H1 (cell line): ENCODE results near the gene CYTH1. TPM values are rescaled to one million over a fixed set of nuclear protein-coding genes. Genes with fewer than 3 reads are reported as not detected.

Source experiments
- CTBP2 ChIP-seq: IDR thresholded peaks from 2 replicates; pipeline ENCODE4 v1.7.0; 2011; ENCODE audit warnings: borderline replicate concordance, mild to moderate bottlenecking, moderate library complexity, mixed read lengths, low read length; ENCODE audit not compliant: insufficient read depth, insufficient read length
- EP300 ChIP-seq, 2 experiments: IDR thresholded peaks; 1 replicate in 1 of 2; 2 replicates in 1 of 2; pipeline ENCODE4 v1.6.1; 2011 to 2012; ENCODE audit warnings: low read depth in 2 of 2, low read length in 2 of 2, mild to moderate bottlenecking in 2 of 2, borderline replicate concordance in 1 of 2, inconsistent platforms in 1 of 2, moderate library complexity in 1 of 2
- GABPA ChIP-seq: IDR thresholded peaks from 2 replicates; pipeline ENCODE4 v1.6.1; 2011; ENCODE audit warnings: mild to moderate bottlenecking, low read length, moderate library complexity, borderline replicate concordance; ENCODE audit not compliant: insufficient read depth
- GTF2F1 ChIP-seq: IDR thresholded peaks from 2 replicates; pipeline ENCODE4 v1.6.1; 2012; ENCODE audit warnings: low read depth, low read length, improper control_type of control experiment, borderline replicate concordance
- RNF2 ChIP-seq: fragments of 200-900, 300-1000 bp; sonication (generic); IDR thresholded peaks from 2 replicates; pipeline ENCODE4 v1.7.1; 2016; ENCODE audit warnings: borderline replicate concordance, low read depth, mild to moderate bottlenecking, antibody characterized with exemption, low read length; ENCODE audit not compliant: poor library complexity, severe bottlenecking; ENCODE audit errors: missing control alignments
- SIRT6 ChIP-seq: IDR thresholded peaks from one replicate; pipeline ENCODE4 v1.7.1; 2012; ENCODE audit warnings: low read length, inconsistent platforms
- TCF12 ChIP-seq: IDR thresholded peaks from 2 replicates; pipeline ENCODE4 v1.6.1; 2011; ENCODE audit warnings: low read depth, mild to moderate bottlenecking, low read length
- polyA plus RNA-seq, 7 experiments: library from polyadenylated mRNA; depleted of rRNA in 3 of 7; stranded (reverse) in 5 of 7; unstranded in 2 of 7; fragments of >200 nt in 5 of 7; fragments of 200-250 nt in 2 of 7; gene quantifications; 1 replicate in 5 of 7; 2 replicates in 1 of 7; 4 replicates in 1 of 7; pipeline versions ENCODE4 v1.2.1 to v1.2.3, GENCODE V29; 2011 to 2013; ENCODE audit warnings: missing spikeins in 2 of 7, mixed read lengths in 2 of 7
- total RNA-seq: library from RNA; stranded (reverse); fragmentation: NEBNext Ultra II Directional; extraction: Animal tissue kit (Norgen Biotek cat#: 25700); gene quantifications from 2 replicates; pipeline ENCODE4 v1.2.1, GENCODE V29; 2021
- TF ChIP-seq, protein P1 (sequence below): fragments of 300-600 bp; sonication (generic); IDR thresholded peaks from 2 replicates; pipeline ENCODE4 v1.7.1; 2012; ENCODE audit warnings: low read length, moderate library complexity, mild to moderate bottlenecking, inconsistent platforms; ENCODE audit not compliant: insufficient replicate concordance
- TF ChIP-seq, protein P2 (sequence below): IDR thresholded peaks from 2 replicates; pipeline ENCODE4 v1.6.1; 2012; ENCODE audit warnings: inconsistent platforms

CYTH1 gene
- total and polyA plus RNA-seq, 2 of the 8 experiments (the other 6 are each of a cell fraction or from before 2014, with no cell fraction given) = 12.8 to 14.8 TPM

DNA sequence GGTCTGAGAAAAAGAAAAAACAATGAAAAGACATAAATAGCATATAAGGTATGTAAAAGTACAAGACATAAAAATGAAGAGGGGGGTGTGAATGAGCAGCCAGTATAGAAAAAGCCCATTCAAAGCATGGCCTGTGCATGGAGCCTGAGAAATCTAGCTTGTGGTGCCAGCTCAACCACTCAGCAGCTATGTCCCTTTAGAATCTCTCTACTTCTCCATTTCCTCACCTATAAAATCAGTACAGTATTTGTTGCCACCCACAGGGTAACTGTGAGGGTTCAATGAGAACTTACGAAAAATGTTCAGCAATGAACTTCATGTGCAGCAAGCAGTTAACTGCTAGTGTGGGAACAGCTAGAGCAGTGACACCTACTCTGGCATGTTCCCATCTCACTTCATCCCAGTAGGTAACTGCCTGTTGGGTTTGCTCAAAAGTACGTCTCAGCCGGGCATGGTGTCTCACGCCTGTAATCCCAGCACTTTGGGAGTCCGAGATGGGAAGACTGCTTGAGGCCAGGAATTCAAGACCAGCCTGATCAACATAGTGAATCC lies 15.3 kb downstream of the CYTH1 start (continued):
- TF ChIP-seq, protein P1, sequence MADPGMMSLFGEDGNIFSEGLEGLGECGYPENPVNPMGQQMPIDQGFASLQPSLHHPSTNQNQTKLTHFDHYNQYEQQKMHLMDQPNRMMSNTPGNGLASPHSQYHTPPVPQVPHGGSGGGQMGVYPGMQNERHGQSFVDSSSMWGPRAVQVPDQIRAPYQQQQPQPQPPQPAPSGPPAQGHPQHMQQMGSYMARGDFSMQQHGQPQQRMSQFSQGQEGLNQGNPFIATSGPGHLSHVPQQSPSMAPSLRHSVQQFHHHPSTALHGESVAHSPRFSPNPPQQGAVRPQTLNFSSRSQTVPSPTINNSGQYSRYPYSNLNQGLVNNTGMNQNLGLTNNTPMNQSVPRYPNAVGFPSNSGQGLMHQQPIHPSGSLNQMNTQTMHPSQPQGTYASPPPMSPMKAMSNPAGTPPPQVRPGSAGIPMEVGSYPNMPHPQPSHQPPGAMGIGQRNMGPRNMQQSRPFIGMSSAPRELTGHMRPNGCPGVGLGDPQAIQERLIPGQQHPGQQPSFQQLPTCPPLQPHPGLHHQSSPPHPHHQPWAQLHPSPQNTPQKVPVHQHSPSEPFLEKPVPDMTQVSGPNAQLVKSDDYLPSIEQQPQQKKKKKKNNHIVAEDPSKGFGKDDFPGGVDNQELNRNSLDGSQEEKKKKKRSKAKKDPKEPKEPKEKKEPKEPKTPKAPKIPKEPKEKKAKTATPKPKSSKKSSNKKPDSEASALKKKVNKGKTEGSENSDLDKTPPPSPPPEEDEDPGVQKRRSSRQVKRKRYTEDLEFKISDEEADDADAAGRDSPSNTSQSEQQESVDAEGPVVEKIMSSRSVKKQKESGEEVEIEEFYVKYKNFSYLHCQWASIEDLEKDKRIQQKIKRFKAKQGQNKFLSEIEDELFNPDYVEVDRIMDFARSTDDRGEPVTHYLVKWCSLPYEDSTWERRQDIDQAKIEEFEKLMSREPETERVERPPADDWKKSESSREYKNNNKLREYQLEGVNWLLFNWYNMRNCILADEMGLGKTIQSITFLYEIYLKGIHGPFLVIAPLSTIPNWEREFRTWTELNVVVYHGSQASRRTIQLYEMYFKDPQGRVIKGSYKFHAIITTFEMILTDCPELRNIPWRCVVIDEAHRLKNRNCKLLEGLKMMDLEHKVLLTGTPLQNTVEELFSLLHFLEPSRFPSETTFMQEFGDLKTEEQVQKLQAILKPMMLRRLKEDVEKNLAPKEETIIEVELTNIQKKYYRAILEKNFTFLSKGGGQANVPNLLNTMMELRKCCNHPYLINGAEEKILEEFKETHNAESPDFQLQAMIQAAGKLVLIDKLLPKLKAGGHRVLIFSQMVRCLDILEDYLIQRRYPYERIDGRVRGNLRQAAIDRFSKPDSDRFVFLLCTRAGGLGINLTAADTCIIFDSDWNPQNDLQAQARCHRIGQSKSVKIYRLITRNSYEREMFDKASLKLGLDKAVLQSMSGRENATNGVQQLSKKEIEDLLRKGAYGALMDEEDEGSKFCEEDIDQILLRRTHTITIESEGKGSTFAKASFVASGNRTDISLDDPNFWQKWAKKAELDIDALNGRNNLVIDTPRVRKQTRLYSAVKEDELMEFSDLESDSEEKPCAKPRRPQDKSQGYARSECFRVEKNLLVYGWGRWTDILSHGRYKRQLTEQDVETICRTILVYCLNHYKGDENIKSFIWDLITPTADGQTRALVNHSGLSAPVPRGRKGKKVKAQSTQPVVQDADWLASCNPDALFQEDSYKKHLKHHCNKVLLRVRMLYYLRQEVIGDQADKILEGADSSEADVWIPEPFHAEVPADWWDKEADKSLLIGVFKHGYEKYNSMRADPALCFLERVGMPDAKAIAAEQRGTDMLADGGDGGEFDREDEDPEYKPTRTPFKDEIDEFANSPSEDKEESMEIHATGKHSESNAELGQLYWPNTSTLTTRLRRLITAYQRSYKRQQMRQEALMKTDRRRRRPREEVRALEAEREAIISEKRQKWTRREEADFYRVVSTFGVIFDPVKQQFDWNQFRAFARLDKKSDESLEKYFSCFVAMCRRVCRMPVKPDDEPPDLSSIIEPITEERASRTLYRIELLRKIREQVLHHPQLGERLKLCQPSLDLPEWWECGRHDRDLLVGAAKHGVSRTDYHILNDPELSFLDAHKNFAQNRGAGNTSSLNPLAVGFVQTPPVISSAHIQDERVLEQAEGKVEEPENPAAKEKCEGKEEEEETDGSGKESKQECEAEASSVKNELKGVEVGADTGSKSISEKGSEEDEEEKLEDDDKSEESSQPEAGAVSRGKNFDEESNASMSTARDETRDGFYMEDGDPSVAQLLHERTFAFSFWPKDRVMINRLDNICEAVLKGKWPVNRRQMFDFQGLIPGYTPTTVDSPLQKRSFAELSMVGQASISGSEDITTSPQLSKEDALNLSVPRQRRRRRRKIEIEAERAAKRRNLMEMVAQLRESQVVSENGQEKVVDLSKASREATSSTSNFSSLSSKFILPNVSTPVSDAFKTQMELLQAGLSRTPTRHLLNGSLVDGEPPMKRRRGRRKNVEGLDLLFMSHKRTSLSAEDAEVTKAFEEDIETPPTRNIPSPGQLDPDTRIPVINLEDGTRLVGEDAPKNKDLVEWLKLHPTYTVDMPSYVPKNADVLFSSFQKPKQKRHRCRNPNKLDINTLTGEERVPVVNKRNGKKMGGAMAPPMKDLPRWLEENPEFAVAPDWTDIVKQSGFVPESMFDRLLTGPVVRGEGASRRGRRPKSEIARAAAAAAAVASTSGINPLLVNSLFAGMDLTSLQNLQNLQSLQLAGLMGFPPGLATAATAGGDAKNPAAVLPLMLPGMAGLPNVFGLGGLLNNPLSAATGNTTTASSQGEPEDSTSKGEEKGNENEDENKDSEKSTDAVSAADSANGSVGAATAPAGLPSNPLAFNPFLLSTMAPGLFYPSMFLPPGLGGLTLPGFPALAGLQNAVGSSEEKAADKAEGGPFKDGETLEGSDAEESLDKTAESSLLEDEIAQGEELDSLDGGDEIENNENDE = no peak
- TF ChIP-seq TCF12 (no peak), GTF2F1 (no peak), CTBP2 (no peak), GABPA (no peak), SIRT6 (no peak), EP300 (IDR thresholded peaks at IDR 0.05; ENCODE audit: borderline replicate concordance in 1 of 2, low read depth in 2 of 2, low read length in 2 of 2) (no peak), RNF2 (no peak)
- TF ChIP-seq, protein P2, sequence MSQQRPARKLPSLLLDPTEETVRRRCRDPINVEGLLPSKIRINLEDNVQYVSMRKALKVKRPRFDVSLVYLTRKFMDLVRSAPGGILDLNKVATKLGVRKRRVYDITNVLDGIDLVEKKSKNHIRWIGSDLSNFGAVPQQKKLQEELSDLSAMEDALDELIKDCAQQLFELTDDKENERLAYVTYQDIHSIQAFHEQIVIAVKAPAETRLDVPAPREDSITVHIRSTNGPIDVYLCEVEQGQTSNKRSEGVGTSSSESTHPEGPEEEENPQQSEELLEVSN = no peak
